ENCODE data around the gene EPB41.

- TF ChIP-seq PKNOX1 (IDR thresholded peaks at IDR 0.05) (no peak), ARNT (IDR thresholded peaks at IDR 0.05) (no peak), SP1 (IDR thresholded peaks at IDR 0.05) (no peak), FOXA1 (IDR thresholded peaks at IDR 0.05) (no peak), CTBP1 (IDR thresholded peaks at IDR 0.05; ENCODE audit: borderline replicate concordance) (no peak), ZNF384 (IDR thresholded peaks at IDR 0.05) (no peak), BHLHE40 (IDR thresholded peaks at IDR 0.05; ENCODE audit: borderline replicate concordance) (no peak), L3MBTL2 (conservative IDR thresholded peaks at IDR 0.05) (no peak), FOXK2 (IDR thresholded peaks at IDR 0.05) (no peak), ELF4 (IDR thresholded peaks at IDR 0.05) (no peak), SUZ12 (IDR thresholded peaks at IDR 0.05) (no peak), FOXM1 (IDR thresholded peaks at IDR 0.05; ENCODE audit: borderline replicate concordance) (no peak)
These were observed 143.3 kb downstream of the EPB41 start for GRCh38 chr1:29057700-29058099.
